Measurements from ENCODE around the gene STK17B.
"Not testable (repeated sequence)": the region's sequence is repeated elsewhere in the genome, so short reads cannot be mapped to it uniquely, and the experiment has no call there.

STK17B gene

GRCh38 chr2:196171248-196171871 is at the start of gene STK17B:
Gene STK17B, minus strand, starts transcription at chr2:196171578. Its CDS starts 8,195 bp downstream, at chr2:196163383.
- peak; percentile 89 for DNase-seq

- no peak for DNase-seq
These were observed 49.3 kb upstream of the STK17B start for GRCh38 chr2:196220671-196221070.

GRCh38 chr2:196219671-196220070 is 48.3 kb upstream of the STK17B start:
- no peak for DNase-seq

- peak in 1 of 2 donors; percentile 22 for DNase-seq
These were observed 46.7 kb upstream of the STK17B start for GRCh38 chr2:196218106-196218505.

GRCh38 chr2:196217116-196217515 is 45.7 kb upstream of the STK17B start:
- no peak for DNase-seq

- no peak for DNase-seq
These were observed 44.0 kb upstream of the STK17B start for GRCh38 chr2:196215376-196215775.

- no peak for DNase-seq
These were observed 42.8 kb upstream of the STK17B start for GRCh38 chr2:196214156-196214555.

GRCh38 chr2:196213252-196213980 is 42.0 kb upstream of the STK17B start:
- DNase-seq: peak in 1 of 2 donors; percentile 33

GRCh38 chr2:196208915-196209314 is 37.5 kb upstream of the STK17B start:
- no peak for DNase-seq

GRCh38 chr2:196206804-196207203 is 35.4 kb upstream of the STK17B start:
- DNase-seq: no peak

GRCh38 chr2:196205881-196206435 is 34.6 kb upstream of the STK17B start:
- no peak for DNase-seq

- DNase-seq: no peak
These were observed 33.8 kb upstream of the STK17B start for GRCh38 chr2:196205011-196205766.

- DNase-seq: no peak
These were observed 30.0 kb upstream of the STK17B start for GRCh38 chr2:196201229-196202009.

GRCh38 chr2:196200557-196200956 is 29.2 kb upstream of the STK17B start:
- no peak for DNase-seq

GRCh38 chr2:196195758-196196157 is 24.4 kb upstream of the STK17B start:
- DNase-seq: no peak

- DNase-seq: no peak
These were observed 23.9 kb upstream of the STK17B start for GRCh38 chr2:196195302-196195701.

GRCh38 chr2:196191541-196191940 is 20.2 kb upstream of the STK17B start:
- no peak for DNase-seq

GRCh38 chr2:196187898-196188458 is 16.6 kb upstream of the STK17B start:
- DNase-seq: no peak

GRCh38 chr2:196187175-196187700 is 15.9 kb upstream of the STK17B start:
- DNase-seq: not testable (repeated sequence)

- no peak for DNase-seq
These were observed 15.0 kb upstream of the STK17B start for GRCh38 chr2:196186266-196186980.

GRCh38 chr2:196184921-196185320 is 13.5 kb upstream of the STK17B start:
- DNase-seq: no peak
